HCT116 (cell line): ENCODE results near the gene ANKS1A.

Experiments used
- CTCF ChIP-seq, 3 experiments: fragments of 200-600 bp in 1 of 3; sonication (generic) in 1 of 3; IDR thresholded peaks in 2 of 3; conservative IDR thresholded peaks in 1 of 3; 2 replicates each; pipeline ENCODE4 v1.5.1; 2012 to 2017; ENCODE audit warnings: low read depth in 2 of 3, low read length in 2 of 3, antibody characterized with exemption in 1 of 3, borderline replicate concordance in 1 of 3, control low read depth in 1 of 3, mild to moderate bottlenecking in 1 of 3, mixed read lengths in 1 of 3, mixed run types in 1 of 3, moderate library complexity in 1 of 3; ENCODE audit not compliant: insufficient read depth in 1 of 3
- FOSL1 ChIP-seq: IDR thresholded peaks from 2 replicates; pipeline ENCODE4 v1.6.1; 2012; ENCODE audit warnings: low read depth
- JUND ChIP-seq: IDR thresholded peaks from 2 replicates; pipeline ENCODE4 v1.6.1; 2012
- MAX ChIP-seq: IDR thresholded peaks from 2 replicates; pipeline ENCODE4 v1.6.1; 2012
- POLR2A ChIP-seq: IDR thresholded peaks from 2 replicates; pipeline ENCODE4 v1.7.0; 2011; ENCODE audit warnings: borderline replicate concordance; ENCODE audit not compliant: insufficient read depth, insufficient read length; ENCODE audit errors: extremely low read depth
- POLR2AphosphoS5 ChIP-seq: IDR thresholded peaks from 2 replicates; pipeline ENCODE4 v1.6.1; 2011; ENCODE audit warnings: mild to moderate bottlenecking, low read depth, low read length, moderate library complexity
- RAD21 ChIP-seq: IDR thresholded peaks from 2 replicates; pipeline ENCODE4 v1.6.1; 2012; ENCODE audit warnings: low read depth, mild to moderate bottlenecking
- TCF7L2 ChIP-seq: IDR thresholded peaks from 2 replicates; pipeline ENCODE4 v1.7.0; 2011; ENCODE audit warnings: borderline replicate concordance, inconsistent platforms; ENCODE audit not compliant: insufficient read depth, insufficient read length; ENCODE audit errors: extremely low read depth

GRCh38 chr6:35036059-35036827 is 147.2 kb downstream of the ANKS1A start:
- TF ChIP-seq POLR2AphosphoS5 (no peak), CTCF (IDR thresholded peaks at IDR 0.05 in 2 of 3, conservative IDR thresholded peaks at IDR 0.05 in 1 of 3; ENCODE audit: borderline replicate concordance in 1 of 3, insufficient read depth in 1 of 3, low read depth in 2 of 3, low read length in 2 of 3) (no peak), MAX (no peak), RAD21 (no peak), POLR2A (no peak), JUND (no peak), FOSL1 (no peak), TCF7L2 (no peak)
